Left renal cortex interstitium (tissue), 4 donors: ENCODE results near the gene GPM6B. TPM values are rescaled to one million over a fixed set of nuclear protein-coding genes. Genes with fewer than 3 reads are reported as not detected.

Experiments
- DNase-seq, 4 donors: peaks; one replicate each; pipeline ENCODE4 v3.0.0-alpha.2; 2013; ENCODE audit warnings: low read depth in 4 of 4, low spot score in 2 of 4, missing footprints in 1 of 4
- polyA plus RNA-seq, 4 donors: library from polyadenylated mRNA; unstranded; fragments of 120-200 nt; gene quantifications; one replicate each; pipeline ENCODE4 v1.2.1, GENCODE V29; 2013; ENCODE audit not compliant: insufficient read length in 4 of 4

The GPM6B gene
- polyA plus RNA-seq: 10 to 100 TPM; 19.6 to 25.8 (median 23.3) TPM

DNA sequence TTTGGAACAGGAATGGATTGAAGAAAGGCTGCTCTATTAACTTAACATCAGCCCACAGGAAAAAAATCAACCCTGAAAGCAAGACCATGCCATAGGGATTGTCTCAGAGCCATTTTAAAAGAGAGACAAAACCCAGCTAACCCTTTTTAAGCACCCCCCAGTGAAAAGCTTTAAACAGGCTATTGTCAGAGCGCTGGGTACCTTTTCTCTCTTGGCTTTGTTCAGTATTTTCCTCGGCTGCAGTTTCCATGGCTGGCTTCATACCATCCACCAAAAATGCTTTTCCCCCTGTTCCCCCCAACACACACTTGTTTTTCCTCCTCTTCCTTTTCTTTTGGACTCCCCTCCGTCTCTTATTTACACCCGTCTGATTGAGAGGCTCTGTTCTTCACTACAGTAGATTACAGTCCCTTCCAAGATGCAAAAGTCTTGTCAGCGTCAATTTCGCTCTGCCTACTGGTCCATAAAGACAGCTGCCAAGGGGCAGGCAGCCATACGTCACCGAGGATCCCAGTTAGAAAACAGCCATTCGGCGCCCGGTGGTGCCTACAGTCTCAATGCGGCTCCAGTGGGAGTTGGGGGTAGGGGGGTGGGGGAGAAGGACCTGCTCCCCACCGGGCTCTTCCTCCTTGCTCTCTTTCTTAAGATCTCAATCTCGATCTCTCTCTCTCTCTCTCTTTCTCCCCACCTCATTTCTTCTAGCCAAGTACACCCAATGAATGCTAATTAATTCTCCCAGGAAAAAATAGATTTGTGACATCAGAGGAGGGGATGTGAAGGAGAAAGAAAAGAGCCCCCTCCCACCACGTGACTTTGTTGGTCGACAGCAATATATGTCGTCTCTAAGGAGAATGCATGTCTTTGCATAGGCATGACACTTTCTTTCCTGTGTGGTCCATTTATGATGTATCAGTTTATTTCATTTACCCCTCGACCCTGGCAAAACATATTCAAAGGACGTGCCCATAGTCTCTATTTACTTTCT lies at the start of gene GPM6B:
GPM6B (minus strand) TSS at position 451 of the 985 bp plus-strand sequence; CDS start at position 262, 189 bp downstream.
- DNase-seq: peak in 1 of 4 donors; percentile 2

DNA sequence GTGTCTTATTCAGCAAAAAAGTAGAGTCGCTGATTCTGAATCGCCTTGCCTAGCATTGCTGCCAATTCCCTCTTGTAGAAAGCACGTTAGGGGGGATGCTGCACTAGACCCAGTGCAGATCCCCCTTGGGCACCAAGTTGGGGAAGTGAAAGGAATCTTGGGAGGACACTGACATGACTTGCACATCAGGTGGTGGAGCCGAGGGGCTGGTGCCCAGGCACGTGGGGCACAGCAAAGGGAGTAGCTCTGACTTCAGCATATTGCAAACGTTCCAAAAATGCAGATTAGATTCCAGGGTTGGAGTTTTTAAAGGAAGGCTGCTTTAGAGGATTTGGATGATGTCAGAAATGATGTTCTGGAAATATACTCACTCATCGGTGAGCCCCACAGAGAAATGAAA lies 47.4 kb upstream of the GPM6B start:
- no peak for DNase-seq

GRCh38 chrX:13863324-13863723 lies 46.4 kb upstream of the GPM6B start:
- DNase-seq: no peak

DNA sequence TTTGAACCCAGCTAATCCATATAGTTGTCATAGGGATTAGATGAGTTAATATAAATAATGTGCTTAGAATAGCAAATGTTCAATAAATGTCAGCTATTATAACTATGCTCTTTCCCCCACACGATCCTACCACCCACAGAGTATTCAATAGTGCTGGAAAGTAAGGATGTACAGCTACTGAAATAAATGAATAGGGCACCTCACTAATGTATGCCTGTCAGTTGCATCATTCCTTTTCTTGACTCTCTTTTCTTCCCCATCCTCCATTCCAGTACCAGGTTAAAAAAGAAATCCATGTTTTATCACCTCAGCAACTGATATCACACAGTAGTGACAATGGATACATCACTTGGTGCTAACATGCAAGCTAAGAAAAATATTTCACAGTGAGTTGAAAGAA lies 42.8 kb upstream of the GPM6B start:
- no peak for DNase-seq

DNA sequence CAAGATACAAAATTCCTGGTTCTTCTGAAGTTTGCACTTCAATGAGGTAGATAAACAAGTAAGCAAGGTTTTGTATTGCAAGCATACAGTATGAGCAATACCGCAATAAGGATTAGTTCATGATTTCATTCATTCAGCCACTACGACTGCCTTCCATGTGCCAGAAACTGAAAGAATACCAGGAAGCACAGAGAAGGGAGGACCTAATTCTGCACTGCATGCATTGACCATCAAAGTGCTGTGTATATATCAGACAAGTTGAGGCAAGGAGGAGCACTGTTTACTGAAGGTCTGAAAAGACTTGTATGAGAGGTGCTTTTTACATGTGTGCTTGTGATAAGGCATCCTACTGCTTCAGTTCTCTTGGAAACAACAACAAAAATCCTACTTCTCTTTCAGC lies 40.9 kb upstream of the GPM6B start:
- no peak for DNase-seq

DNA sequence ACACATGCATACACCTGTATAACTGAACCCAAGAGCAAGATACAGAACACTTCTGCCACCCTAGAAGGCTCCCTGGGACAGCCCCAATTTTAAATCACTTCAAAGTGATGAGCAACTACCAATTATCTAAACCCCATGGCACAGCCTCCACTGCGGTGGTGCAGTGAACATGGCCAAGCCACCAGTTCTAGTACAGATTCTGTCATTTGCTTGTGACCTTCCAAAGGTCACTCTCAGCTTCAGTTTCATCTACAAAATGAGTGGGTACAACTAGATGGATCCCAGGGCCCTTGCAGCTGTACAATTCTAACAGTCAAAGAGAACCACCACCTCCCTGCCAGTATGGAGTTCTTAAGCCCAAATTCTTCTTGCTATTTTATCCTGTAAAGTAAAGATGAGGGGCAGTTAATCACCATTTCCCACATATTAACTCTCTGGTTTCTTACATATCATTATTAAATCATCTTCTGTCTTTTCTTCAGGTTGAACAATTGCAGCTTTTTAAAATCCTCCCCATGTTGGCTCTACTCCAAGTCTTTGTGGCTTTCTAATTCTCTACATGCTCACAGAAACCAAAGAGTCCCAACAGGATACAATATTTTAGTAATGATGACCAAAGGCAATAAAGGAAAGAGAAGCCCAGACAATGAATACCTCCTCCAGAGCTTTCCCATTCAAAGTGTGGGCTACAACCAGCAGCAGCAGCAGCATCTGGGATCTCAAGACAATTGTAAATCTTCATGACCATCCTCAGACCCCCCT lies 39.0 kb upstream of the GPM6B start:
- DNase-seq: no peak

GRCh38 chrX:13854003-13854402 lies 37.1 kb upstream of the GPM6B start:
- no peak for DNase-seq

DNA sequence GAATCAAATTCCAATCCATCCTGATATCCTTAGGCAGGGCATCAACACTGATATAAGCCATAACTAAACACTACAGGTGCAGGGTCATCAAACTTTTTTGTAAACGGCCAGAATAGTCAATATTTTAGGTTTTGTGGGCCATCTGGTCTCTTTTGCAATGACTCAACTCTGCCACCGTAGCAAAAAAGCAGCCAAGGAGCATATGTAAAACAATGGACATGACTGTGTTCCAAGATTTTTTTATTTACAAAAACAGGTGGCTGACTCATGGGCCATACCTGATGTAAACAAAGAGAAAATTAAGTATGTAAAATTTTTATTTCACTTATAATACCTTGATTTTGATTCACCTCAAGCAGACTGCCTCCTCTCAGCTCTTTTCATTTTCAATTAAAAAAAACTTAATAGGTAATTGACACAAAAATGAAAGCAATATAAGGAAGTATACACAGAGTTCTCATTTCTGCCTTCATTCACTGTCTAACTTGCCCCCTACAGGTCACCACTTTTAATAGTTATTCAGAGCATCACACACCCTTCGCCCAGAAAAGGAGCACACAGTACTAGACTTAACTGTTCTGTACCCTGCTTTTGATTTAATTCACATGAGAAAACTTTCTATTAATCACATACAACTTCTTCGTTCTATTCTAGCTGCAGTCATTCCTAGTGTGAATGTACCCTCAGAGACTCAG lies 35.3 kb upstream of the GPM6B start:
- DNase-seq: no peak

GRCh38 chrX:13845721-13846378 lies 29.0 kb upstream of the GPM6B start:
- no peak for DNase-seq

DNA sequence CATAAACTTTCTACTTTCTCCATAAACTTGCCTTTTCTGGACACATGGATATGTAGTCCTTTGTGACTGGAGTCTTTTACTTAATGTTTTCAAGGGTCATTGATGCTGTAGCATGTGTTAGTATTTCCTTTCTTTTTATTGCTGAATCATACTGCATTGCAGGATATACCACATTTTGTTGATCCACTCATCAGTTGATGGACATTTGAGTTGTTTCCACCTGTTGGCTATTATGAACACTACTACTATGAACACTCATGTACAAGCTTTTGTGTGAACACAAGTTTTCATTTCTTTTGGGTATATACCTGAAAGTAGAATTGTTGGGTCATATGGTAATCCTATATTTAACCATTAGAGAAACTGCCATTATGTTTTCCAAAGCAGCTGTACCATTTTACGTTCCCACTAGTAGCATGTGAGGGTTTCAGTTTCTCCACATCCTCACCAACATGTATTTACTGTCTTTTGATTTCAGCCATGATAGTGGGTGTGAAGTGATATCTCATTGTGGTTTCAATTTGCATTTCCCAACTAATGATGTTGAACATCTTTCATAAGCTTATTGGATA lies 26.3 kb upstream of the GPM6B start:
- no peak for DNase-seq

- DNase-seq: no peak
Observed at GRCh38 chrX:13840121-13840520, 23.2 kb upstream of the GPM6B start.

DNA sequence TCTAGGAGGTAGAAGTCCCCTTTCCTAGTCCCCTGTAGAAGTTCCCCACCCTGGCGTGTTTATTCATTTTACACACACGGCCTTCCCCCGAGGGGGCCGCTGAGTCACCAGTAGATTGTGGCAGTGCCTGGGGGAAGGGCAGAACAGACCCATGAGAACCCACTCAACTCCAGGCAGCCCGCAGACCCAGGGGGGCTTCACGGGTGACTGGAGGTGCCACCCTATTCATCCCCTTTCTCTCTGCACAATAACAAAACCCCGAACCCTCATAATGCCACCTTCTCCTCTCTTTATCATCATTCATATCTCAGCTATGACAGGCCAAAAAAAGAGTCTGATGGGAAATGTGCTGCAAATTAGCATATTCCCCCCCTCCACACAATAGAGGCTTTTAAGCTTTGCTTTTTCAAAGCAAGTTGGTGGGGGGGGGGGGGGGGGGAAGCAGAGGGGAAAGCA lies 20.4 kb upstream of the GPM6B start:
- DNase-seq: no peak

DNA sequence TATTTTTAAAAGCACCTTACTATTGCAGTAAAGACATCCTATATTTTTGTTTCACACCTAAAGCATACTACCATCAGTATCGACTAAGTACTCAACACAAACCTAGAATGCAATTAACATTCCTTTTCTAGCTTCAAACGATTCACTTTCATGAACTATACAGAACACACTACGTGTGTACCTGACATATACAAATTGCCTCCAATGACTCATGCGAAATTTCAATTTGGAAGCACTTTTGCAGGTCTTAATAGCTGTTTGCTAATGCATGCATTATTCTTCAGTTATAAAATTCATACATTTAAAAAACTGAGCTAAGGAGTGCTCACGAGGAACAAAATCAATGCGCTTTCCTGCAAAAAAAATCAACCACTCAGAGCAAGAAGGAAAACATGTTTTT lies 19.7 kb upstream of the GPM6B start:
- no peak for DNase-seq

GRCh38 chrX:13835825-13836224 lies 18.9 kb upstream of the GPM6B start:
- no peak for DNase-seq

GRCh38 chrX:13834355-13834754 lies 17.5 kb upstream of the GPM6B start:
- no peak for DNase-seq

DNA sequence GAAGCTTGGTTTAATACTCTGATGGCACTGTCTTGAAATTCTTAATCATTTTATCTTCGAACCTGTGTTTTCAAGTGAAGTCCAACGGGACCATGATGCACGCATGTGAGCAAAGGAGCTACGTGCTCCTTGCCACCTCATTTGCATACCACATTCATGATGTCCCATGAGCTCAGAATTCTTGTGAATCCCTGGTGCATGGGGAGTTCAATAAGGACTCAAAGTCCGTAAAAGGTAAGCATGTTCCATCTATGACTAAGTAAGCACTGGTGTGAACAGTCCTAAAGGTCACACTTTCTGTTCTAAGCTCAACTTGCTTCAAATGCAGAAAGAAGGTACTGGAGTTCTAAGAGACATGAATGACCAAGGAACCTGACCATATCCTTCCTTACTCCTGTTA lies 13.1 kb upstream of the GPM6B start:
- DNase-seq: no peak

DNA sequence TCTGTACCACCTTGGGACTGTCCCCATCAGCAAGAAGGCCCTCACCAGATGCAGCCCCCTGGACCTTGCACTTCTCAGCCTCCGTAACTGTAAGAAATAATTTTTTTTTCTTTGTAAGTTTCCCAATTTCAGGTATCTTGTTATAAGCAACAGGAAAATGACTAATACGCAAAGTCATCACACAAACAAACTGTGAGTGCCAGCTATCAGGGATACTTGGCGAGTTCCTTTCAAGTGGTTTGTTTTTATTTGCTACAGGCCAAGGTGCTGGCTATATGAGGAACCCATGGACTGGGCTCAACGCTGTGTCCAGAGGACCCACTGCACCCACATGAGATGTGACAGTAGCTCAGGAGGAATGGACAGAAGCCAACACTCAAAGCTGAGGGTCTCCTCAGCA lies 11.5 kb upstream of the GPM6B start:
- no peak for DNase-seq

DNA sequence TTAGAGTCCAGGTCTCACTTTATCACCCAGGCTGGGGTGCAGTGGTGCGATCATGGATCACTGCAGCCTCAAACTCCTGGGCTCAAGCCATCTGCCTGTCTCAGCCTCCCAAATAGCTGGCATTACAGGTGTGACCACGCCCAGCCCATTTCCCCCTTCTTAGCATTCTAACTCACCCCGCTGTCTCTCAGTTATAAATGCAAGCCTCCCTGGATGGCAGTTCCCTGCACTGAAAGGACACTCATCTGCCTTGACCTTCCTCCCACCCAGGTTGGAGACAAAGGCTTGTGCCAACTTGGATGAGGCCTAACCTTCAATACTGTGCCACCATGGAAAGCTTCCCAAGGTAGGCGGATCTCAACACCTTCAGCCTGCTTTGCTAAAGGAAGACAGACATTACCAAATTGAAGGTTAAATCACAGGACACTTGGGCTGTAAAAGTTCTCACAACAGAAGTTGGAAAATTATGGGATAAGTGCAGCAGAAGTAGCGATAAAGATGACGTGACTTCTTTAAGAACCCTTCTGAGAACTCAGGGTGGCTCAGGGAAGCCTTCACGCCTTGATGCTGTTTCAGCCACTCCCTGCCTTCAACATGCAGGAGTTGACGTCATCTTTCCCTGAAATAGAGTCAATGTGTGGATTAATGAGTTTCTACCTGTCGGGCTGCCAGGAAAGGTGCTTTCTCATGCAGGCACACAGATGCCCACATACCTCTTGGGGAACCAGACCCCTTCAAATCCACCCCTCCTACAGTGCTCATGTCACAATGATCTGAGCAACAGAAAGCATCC lies 10.6 kb upstream of the GPM6B start:
- no peak for DNase-seq

DNA sequence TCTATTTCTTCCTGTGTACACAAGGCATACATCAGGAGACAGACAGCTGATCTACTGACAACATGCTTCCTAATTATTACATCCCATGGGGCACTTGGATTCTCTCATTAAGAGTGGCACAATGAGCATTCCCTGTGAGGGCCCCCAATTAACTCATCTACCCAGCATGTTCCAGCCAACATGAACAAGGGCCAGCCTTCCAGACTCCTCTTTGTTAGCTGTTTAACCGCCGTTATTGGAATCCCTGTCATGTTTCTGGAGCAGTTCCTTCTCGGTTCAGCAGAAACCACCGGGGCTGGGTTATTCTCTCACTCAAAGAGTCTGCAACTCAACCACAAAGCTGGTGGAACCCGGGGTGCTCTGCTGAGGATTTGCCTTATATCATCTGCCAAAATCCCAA lies 9.9 kb upstream of the GPM6B start:
- DNase-seq: no peak
